Adrenal gland (tissue), 12 donors: Measurements from ENCODE around the gene CACNA1E. TPM values are rescaled to one million over a fixed set of nuclear protein-coding genes. Genes with fewer than 3 reads are reported as not detected.

Experiments
- DNase-seq, 7 donors: peaks; one replicate each; pipeline ENCODE4 v3.0.0-alpha.2; 2019 to 2020
- H3K27ac ChIP-seq, 5 donors: fragments of 200-600 bp; sonication (generic) in 4 of 5; 1 replicate in 3 of 5; 2 replicates in 2 of 5; pipeline versions ENCODE4 v1.5.1 to v1.8.0; 2016 to 2020; ENCODE audit warnings: mild to moderate bottlenecking in 1 of 5
- H3K27me3 ChIP-seq: fragments of 200-600 bp; 2 replicates; pipeline ENCODE4 v1.8.0; 2021
- H3K36me3 ChIP-seq, 2 donors: fragments of 200-600 bp; replicated peaks in 1 of 2; 1 replicate in 1 of 2; 2 replicates in 1 of 2; pipeline versions ENCODE4 v1.5.1 to v1.8.0; 2018 to 2022
- H3K4me1 ChIP-seq, 2 donors: fragments of 200-600 bp; replicated peaks in 1 of 2; 1 replicate in 1 of 2; 2 replicates in 1 of 2; pipeline versions ENCODE4 v1.5.1 to v1.8.0; 2018 to 2021
- H3K4me3 ChIP-seq, 4 donors: fragments of 200-600 bp; sonication (generic) in 3 of 4; one replicate each; pipeline ENCODE4 v1.5.1; 2016 to 2018
- H3K9me3 ChIP-seq, 3 donors: fragments of 200-600 bp; sonication (generic) in 1 of 3; replicated peaks in 1 of 3; 1 replicate in 2 of 3; 2 replicates in 1 of 3; pipeline versions ENCODE4 v1.5.1 to v1.8.0; 2016 to 2021
- POLR2A ChIP-seq, 2 donors: fragments of 450-650 bp; IDR thresholded peaks; one replicate each; pipeline ENCODE4 v1.6.1; 2017; ENCODE audit warnings: antibody characterized with exemption in 2 of 2, mild to moderate bottlenecking in 2 of 2, moderate library complexity in 1 of 2
- WGBS, 4 donors: extraction: QIAGEN DNeasy Blood & Tissue Kit in 2 of 4; methylation state at CpG; one replicate each; pipeline versions ENCODE4 v1.1.5 to v1.1.7; 2013 to 2017; 5-methylcytosine and 5-hydroxymethylcytosine counted together
- intact Hi-C, 2 donors: fragments of 100-400 bp; cut with DNase I; formaldehyde crosslinking; loops; one replicate each; pipeline versions ENCODE4 v1.14.1 to v1.15.0; 2022 to 2023
- polyA plus RNA-seq, 3 donors: library from polyadenylated mRNA; stranded (reverse); fragments of 200-250 nt in 2 of 3; fragments of 350-450 nt in 1 of 3; fragmentation: Illumina TruSeq in 1 of 3; extraction: RNeasy Lipid Tissue Mini Kit (QIAGEN cat#74804) in 1 of 3; gene quantifications; one replicate each; pipeline ENCODE4 v1.2.3, GENCODE V29; 2013 to 2014
- total RNA-seq, 9 donors: library from RNA; depleted of rRNA in 4 of 9; stranded (reverse); fragments of >200 nt in 4 of 9; fragments of 120-200 nt in 1 of 9; fragmentation: NEBNext Ultra II Directional in 1 of 9; extraction: Animal tissue kit (Norgen Biotek cat#: 25700) in 1 of 9; gene quantifications; one replicate each; pipeline versions ENCODE4 v1.1.0 to v1.2.4, GENCODE V29; 2013 to 2023
- TF ChIP-seq, protein P1 (sequence below), 6 experiments: fragments of 450-650 bp in 4 of 6; fragments of 200-600 bp in 2 of 6; sonication (generic) in 1 of 6; IDR thresholded peaks; 1 replicate in 5 of 6; 2 replicates in 1 of 6; pipeline versions ENCODE4 v1.5.1 to v1.8.0; 2016 to 2021; ENCODE audit warnings: antibody characterized with exemption in 6 of 6, mild to moderate bottlenecking in 2 of 6, moderate library complexity in 1 of 6
- donor health status: healthy with polysubstance abuse.
- donor health status: Bipolar disorder and iron deficiency.
- donor health status: DM: yes; HTN: yes; CAD: no.
- donor health status: DM: no; HTN: no; CAD: no.
- donor health status: DM: no; HTN: no; CAD: no.
- donor health status: DM: yes; HTN: yes; CAD: no.

CACNA1E gene
- total and polyA plus RNA-seq, 12 donors: 0.08 to 3.2 (median 1.3) TPM; not detected in 3

DNA sequence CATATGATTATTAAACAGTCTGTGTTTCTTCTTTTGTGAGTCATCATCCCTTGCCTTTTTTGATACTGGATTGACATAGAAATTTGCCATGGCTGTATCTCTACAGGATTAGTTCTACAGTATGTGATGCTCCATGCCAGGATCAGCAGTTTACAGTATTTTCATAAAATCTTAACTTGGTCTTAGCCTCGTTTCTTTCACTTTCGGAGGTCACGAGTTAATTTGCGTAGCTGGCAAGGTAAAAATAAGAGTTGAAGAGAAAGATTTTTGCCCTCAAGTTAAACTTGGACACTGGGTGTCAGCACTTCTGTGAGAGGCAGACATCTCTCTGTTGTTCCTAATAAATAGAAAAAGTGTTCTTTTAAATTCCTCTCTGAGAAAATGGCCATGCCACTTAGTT is 79.1 kb downstream of the CACNA1E start:
- Histone ChIP-seq H3K9me3 (no peaks in the 10 kb centered on the region), H3K4me3 (no peak overlapping the region), H3K27me3 (no peaks in the 10 kb centered on the region), H3K4me1 (no peaks in the 10 kb centered on the region), H3K36me3 (no peaks in the 10 kb centered on the region), H3K27ac (no peak overlapping the region)
- TF ChIP-seq POLR2A (IDR thresholded peaks at IDR 0.05): no peak
- TF ChIP-seq, protein P1, sequence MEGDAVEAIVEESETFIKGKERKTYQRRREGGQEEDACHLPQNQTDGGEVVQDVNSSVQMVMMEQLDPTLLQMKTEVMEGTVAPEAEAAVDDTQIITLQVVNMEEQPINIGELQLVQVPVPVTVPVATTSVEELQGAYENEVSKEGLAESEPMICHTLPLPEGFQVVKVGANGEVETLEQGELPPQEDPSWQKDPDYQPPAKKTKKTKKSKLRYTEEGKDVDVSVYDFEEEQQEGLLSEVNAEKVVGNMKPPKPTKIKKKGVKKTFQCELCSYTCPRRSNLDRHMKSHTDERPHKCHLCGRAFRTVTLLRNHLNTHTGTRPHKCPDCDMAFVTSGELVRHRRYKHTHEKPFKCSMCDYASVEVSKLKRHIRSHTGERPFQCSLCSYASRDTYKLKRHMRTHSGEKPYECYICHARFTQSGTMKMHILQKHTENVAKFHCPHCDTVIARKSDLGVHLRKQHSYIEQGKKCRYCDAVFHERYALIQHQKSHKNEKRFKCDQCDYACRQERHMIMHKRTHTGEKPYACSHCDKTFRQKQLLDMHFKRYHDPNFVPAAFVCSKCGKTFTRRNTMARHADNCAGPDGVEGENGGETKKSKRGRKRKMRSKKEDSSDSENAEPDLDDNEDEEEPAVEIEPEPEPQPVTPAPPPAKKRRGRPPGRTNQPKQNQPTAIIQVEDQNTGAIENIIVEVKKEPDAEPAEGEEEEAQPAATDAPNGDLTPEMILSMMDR (IDR thresholded peaks at IDR 0.05): no peak
- DNase-seq: no peak
- intact Hi-C loops: no loop called here
- WGBS, 4 donors: 77 to 88% (median 80%) methylated on average over 4 of the region's 4 CpGs

GRCh38 chr1:181568736-181569135 is 85.4 kb downstream of the CACNA1E start:
- TF ChIP-seq, protein P1 (IDR thresholded peaks at IDR 0.05): no peak
- TF ChIP-seq POLR2A (IDR thresholded peaks at IDR 0.05): no peak
- no peak overlapping the region for H3K4me3 ChIP-seq
- WGBS, 4 donors: 74 to 84% (median 75%) methylated on average over 4 of the region's 4 CpGs
- H3K9me3 ChIP-seq: no peaks in the 10 kb centered on the region
- intact Hi-C loops: no loop called here
- no peaks in the 10 kb centered on the region for H3K27me3 ChIP-seq
- no peaks in the 10 kb centered on the region for H3K4me1 ChIP-seq
- no peak overlapping the region for H3K27ac ChIP-seq
- H3K36me3 ChIP-seq: no peaks in the 10 kb centered on the region
- no peak for DNase-seq

DNA sequence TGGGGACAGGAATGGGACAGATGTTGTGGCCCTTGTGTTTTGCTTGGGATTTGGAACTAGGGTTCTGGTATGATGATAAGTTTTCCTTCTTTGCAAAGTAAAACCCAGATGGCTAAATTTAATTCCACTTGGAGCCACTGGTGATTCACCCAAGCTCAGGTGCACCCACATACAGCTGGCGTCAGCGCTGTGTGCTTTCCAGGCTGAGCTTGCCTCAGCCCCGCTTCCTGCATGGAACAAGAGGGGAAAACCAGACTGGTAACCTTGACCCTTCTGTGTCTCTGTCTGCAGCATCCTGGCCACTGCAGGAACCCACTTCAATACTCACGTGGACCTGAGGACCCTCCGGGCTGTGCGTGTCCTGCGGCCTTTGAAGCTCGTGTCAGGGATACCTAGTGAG is 94.2 kb downstream of the CACNA1E start:
- no peaks in the 10 kb centered on the region for H3K9me3 ChIP-seq
- 70 to 88% (median 86%) methylated on average over 2 to 8 of the region's 8 CpGs for whole genome bisulfite sequencing, 4 donors
- intact Hi-C loops: no loop called here
- no peaks in the 10 kb centered on the region for H3K4me1 ChIP-seq
- no peak overlapping the region for H3K4me3 ChIP-seq
- no peaks in the 10 kb centered on the region for H3K27me3 ChIP-seq
- no peak overlapping the region for H3K27ac ChIP-seq
- TF ChIP-seq POLR2A (IDR thresholded peaks at IDR 0.05): no peak
- TF ChIP-seq, protein P1 (IDR thresholded peaks at IDR 0.05): no peak
- DNase-seq: no peak
- H3K36me3 ChIP-seq: no peaks in the 10 kb centered on the region

GRCh38 chr1:181583598-181583997 is 100.3 kb downstream of the CACNA1E start:
- intact Hi-C loops: no loop called here

More at GRCh38 chr1:181583598-181583997, 100.3 kb downstream of the CACNA1E start:
- no peaks in the 10 kb centered on the region for H3K9me3 ChIP-seq
- H3K4me1 ChIP-seq: no peaks in the 10 kb centered on the region
- TF ChIP-seq, protein P1 (IDR thresholded peaks at IDR 0.05): no peak
- TF ChIP-seq POLR2A (IDR thresholded peaks at IDR 0.05): no peak
- no peaks in the 10 kb centered on the region for H3K36me3 ChIP-seq
- H3K27me3 ChIP-seq: no peaks in the 10 kb centered on the region
- no peak overlapping the region for H3K4me3 ChIP-seq
- no peak overlapping the region for H3K27ac ChIP-seq
- WGBS, 4 donors: 47 to 48% (median 47%) methylated on average over 3 of the region's 3 CpGs
- no peak for DNase-seq
